Neural cell (in vitro differentiated cells): ENCODE data around the gene KMT5C. TPM values are rescaled to one million over a fixed set of nuclear protein-coding genes. Genes with fewer than 3 reads are reported as not detected.

Source experiments
- H2AFZ ChIP-seq: fragments of 200-600, 300-800 bp; sonication (generic), shearing (Covaris generic); 2 replicates; pipeline ENCODE4 v1.6.0; 2014; ENCODE audit warnings: low read depth, mild to moderate bottlenecking, antibody characterized with exemption, low read length, moderate library complexity
- H3F3A ChIP-seq: fragments of 200-600 bp; shearing (Covaris generic); 2 replicates; pipeline ENCODE4 v1.6.1; 2016; ENCODE audit warnings: mild to moderate bottlenecking, moderate library complexity, mixed read lengths, antibody characterized with exemption, low read length; ENCODE audit not compliant: insufficient read depth, poor library complexity, severe bottlenecking
- H3K27ac ChIP-seq: fragments of 200-600, 300-800 bp; sonication (generic), shearing (Covaris generic); 2 replicates; pipeline ENCODE4 v1.5.1; 2014; ENCODE audit warnings: mild to moderate bottlenecking, low read length, moderate library complexity
- H3K27me3 ChIP-seq: fragments of 300-800, 200-600 bp; sonication (generic), shearing (Covaris generic); 2 replicates; pipeline ENCODE4 v1.6.0; 2014; ENCODE audit warnings: mild to moderate bottlenecking, low read depth, low read length, moderate library complexity; ENCODE audit not compliant: insufficient read depth
- H3K36me3 ChIP-seq: fragments of 300-800, 200-600 bp; sonication (generic), shearing (Covaris generic); 2 replicates; pipeline ENCODE4 v1.5.1; 2014; ENCODE audit warnings: mild to moderate bottlenecking, antibody characterized with exemption, low read length, moderate library complexity; ENCODE audit not compliant: insufficient read depth
- H3K4me2 ChIP-seq: fragments of 300-800, 200-600 bp; sonication (generic), shearing (Covaris generic); 2 replicates; pipeline ENCODE4 v1.6.0; 2014; ENCODE audit warnings: mild to moderate bottlenecking, low read length
- H3K4me3 ChIP-seq: fragments of 300-800, 200-600 bp; sonication (generic), shearing (Covaris generic); 2 replicates; pipeline ENCODE4 v1.5.1; 2014; ENCODE audit warnings: mild to moderate bottlenecking, low read length, moderate library complexity
- H3K79me2 ChIP-seq: fragments of 200-600 bp; shearing (Covaris generic); replicated peaks from 2 replicates; pipeline ENCODE4 v1.6.0; 2014; ENCODE audit warnings: mild to moderate bottlenecking, low read length, moderate library complexity; ENCODE audit not compliant: insufficient read depth
- H3K9ac ChIP-seq: fragments of 300-800, 200-600 bp; sonication (generic), shearing (Covaris generic); 2 replicates; pipeline ENCODE4 v1.6.1; 2016; ENCODE audit warnings: mild to moderate bottlenecking, low read length, mixed read lengths
- H3K9me2 ChIP-seq: fragments of 200-600 bp; shearing (Covaris generic); 2 replicates; pipeline ENCODE4 v1.6.1; 2016; ENCODE audit warnings: mild to moderate bottlenecking, low read length, mixed read lengths; ENCODE audit not compliant: insufficient read depth
- H3K9me3 ChIP-seq: fragments of 200-600, 300-800 bp; sonication (generic), shearing (Covaris generic); 2 replicates; pipeline ENCODE4 v1.6.1; 2016; ENCODE audit warnings: mild to moderate bottlenecking, mixed run types, low read length, moderate library complexity, mixed read lengths
- H4K20me1 ChIP-seq: fragments of 200-600 bp; shearing (Covaris generic); 2 replicates; pipeline ENCODE4 v1.6.1; 2016; ENCODE audit warnings: mild to moderate bottlenecking, mixed run types; ENCODE audit not compliant: insufficient read depth
- CTCF ChIP-seq: fragments of 450-650 bp; IDR thresholded peaks from 2 replicates; pipeline ENCODE4 v1.5.1; 2014; ENCODE audit warnings: antibody characterized with exemption, mild to moderate bottlenecking, moderate library complexity; ENCODE audit not compliant: poor library complexity, severe bottlenecking
- EP300 ChIP-seq: fragments of 450-650 bp; conservative IDR thresholded peaks from 2 replicates; pipeline ENCODE4 v1.6.1; 2014; ENCODE audit warnings: antibody characterized with exemption, mild to moderate bottlenecking, moderate library complexity; ENCODE audit not compliant: poor library complexity, severe bottlenecking
- EZH2 ChIP-seq: fragments of 200-600, 300-800 bp; shearing (Covaris generic), sonication (generic); IDR thresholded peaks from 2 replicates; pipeline ENCODE4 v1.6.1; 2014; ENCODE audit warnings: antibody characterized with exemption, low read length, borderline replicate concordance, mild to moderate bottlenecking; ENCODE audit not compliant: insufficient read depth, poor library complexity, severe bottlenecking
- MXI1 ChIP-seq: fragments of 450-650 bp; conservative IDR thresholded peaks from 2 replicates; pipeline ENCODE4 v1.6.1; 2014; ENCODE audit warnings: antibody characterized with exemption, mild to moderate bottlenecking; ENCODE audit not compliant: poor library complexity, severe bottlenecking
- POLR2AphosphoS5 ChIP-seq: IDR thresholded peaks from 2 replicates; pipeline ENCODE4 v1.6.1; 2012
- RAD21 ChIP-seq: fragments of 450-650 bp; conservative IDR thresholded peaks from 2 replicates; pipeline ENCODE4 v1.6.1; 2014; ENCODE audit warnings: antibody characterized with exemption, mild to moderate bottlenecking, moderate library complexity
- REST ChIP-seq: IDR thresholded peaks from 2 replicates; pipeline ENCODE4 v1.6.1; 2012; ENCODE audit warnings: borderline replicate concordance
- SMC3 ChIP-seq: fragments of 450-650 bp; conservative IDR thresholded peaks from 2 replicates; pipeline ENCODE4 v1.6.1; 2014; ENCODE audit warnings: antibody characterized with exemption, mild to moderate bottlenecking, moderate library complexity; ENCODE audit not compliant: poor library complexity
- TAF1 ChIP-seq: IDR thresholded peaks from 2 replicates; pipeline ENCODE4 v1.6.1; 2012; ENCODE audit warnings: low read depth
- polyA plus RNA-seq: library from polyadenylated mRNA; depleted of rRNA; stranded (reverse); fragments of >200 nt; gene quantifications from 2 replicates; pipeline ENCODE4 v1.2.3, GENCODE V29; 2014

Gene KMT5C
- polyA plus RNA-seq, 1 donor from 2014 or later = 50.9 TPM

- Histone ChIP-seq H3K27ac (no peak overlapping the region), H3F3A (no peaks in the 10 kb centered on the region), H2AFZ (no peak overlapping the region), H3K36me3 (no peaks in the 10 kb centered on the region), H3K79me2 (no peaks in the 10 kb centered on the region), H3K4me3 (no peak overlapping the region), H3K4me2 (no peak overlapping the region), H3K9me3 (no peaks in the 10 kb centered on the region), H3K27me3 (no peaks in the 10 kb centered on the region), H3K9me2 (no peaks in the 10 kb centered on the region), H3K9ac (no peak overlapping the region), H4K20me1 (no peaks in the 10 kb centered on the region)
- TF ChIP-seq SMC3 (no peak), EP300 (no peak), MXI1 (no peak), RAD21 (no peak), REST (no peak), TAF1 (no peak), POLR2AphosphoS5 (no peak), EZH2 (no peak), CTCF (no peak)
These were observed 39.7 kb upstream of the KMT5C start for GRCh38 chr19:55299991-55300390.

- no peaks in the 10 kb centered on the region for H3F3A ChIP-seq
- no peak overlapping the region for H3K9ac ChIP-seq
- no peaks in the 10 kb centered on the region for H3K27me3 ChIP-seq
- H3K79me2 ChIP-seq = no peaks in the 10 kb centered on the region
- H3K4me2 ChIP-seq = no peak overlapping the region
- H3K27ac ChIP-seq = no peak overlapping the region
- H3K9me3 ChIP-seq = no peaks in the 10 kb centered on the region
- H4K20me1 ChIP-seq = no peaks in the 10 kb centered on the region
- no peaks in the 10 kb centered on the region for H3K9me2 ChIP-seq
- no peak overlapping the region for H3K4me3 ChIP-seq
- TF ChIP-seq CTCF (no peak), SMC3 (no peak), EP300 (no peak), EZH2 (no peak), MXI1 (no peak), POLR2AphosphoS5 (no peak), RAD21 (no peak)
- no peak overlapping the region for H2AFZ ChIP-seq
- no peaks in the 10 kb centered on the region for H3K36me3 ChIP-seq
These were observed 38.7 kb upstream of the KMT5C start for GRCh38 chr19:55300886-55301458.
